K562 (cell line): ENCODE measurements around the gene ARL6IP4. TPM values are rescaled to one million over a fixed set of nuclear protein-coding genes. Genes with fewer than 3 reads are reported as not detected.

Source experiments
- ATAC-seq: fragments of 200-7000 bp; cut with Tn5 transposase; 3 replicates; pipeline ENCODE4 v1.9.1; 2020; ENCODE audit warnings: moderate library complexity
- Bru-seq: library from RNA; stranded (reverse); fragments of 400-500 nt; gene quantifications from one replicate; lab custom pipeline; 2021; lab: Mats Ljungman, UMichigan
- BruChase-seq, 2 experiments: library from RNA; stranded (reverse); fragments of 400-500 nt; gene quantifications; one replicate each; lab custom pipeline; 2021; lab: Mats Ljungman, UMichigan
- BruUV-seq: library from RNA; stranded (reverse); fragments of 400-500 nt; replicated peaks from 2 replicates; lab custom pipeline; 2021; lab: Mats Ljungman, UMichigan
- CTCF ChIA-PET: fragments of 300-600 bp; formaldehyde crosslinking; extraction: SDS; loops from one replicate; lab custom pipeline; 2021; ENCODE audit warnings: low intra/inter-chr PET ratio; lab: Yijun Ruan, JAX
- POLR2A ChIA-PET: fragments of 300-600, 350-650 bp; sonication (Branson Sonifier 250); formaldehyde crosslinking; extraction: SDS; loops from one replicate; lab custom pipeline; 2021; ENCODE audit warnings: antibody characterized with exemption, inconsistent platforms; lab: Yijun Ruan, JAX
- DNase-seq, 4 experiments: peaks; one replicate each; pipeline versions ENCODE4 v3.0.0 to v3.0.0-alpha.2; 2011 to 2018; ENCODE audit warnings: low spot score in 3 of 4, mixed read lengths in 3 of 4; ENCODE audit errors: extremely low read depth in 1 of 4
- FAIRE-seq: peaks from 2 replicates; lab custom pipeline; 2011; peaks lifted over from hg19 to GRCh38; lab: Jason Lieb, UNC
- H2AFZ ChIP-seq: 2 replicates; pipeline ENCODE4 v1.6.0; 2011; ENCODE audit warnings: low read depth, low read length, control low read depth, inconsistent platforms
- H3K27ac ChIP-seq: fragments of 200-600 bp; 3 replicates; pipeline ENCODE4 v1.8.0; 2011; ENCODE audit warnings: low read depth, mild to moderate bottlenecking, control low read depth, inconsistent platforms, low read length, moderate library complexity, mixed read lengths; ENCODE audit errors: extremely low read depth
- H3K27me3 ChIP-seq, 2 experiments: fragments of 300-600 bp in 1 of 2; 2 replicates in 1 of 2; 3 replicates in 1 of 2; pipeline versions ENCODE4 v1.6.0 to v1.8.0; 2011; ENCODE audit warnings: inconsistent platforms in 2 of 2, low read length in 2 of 2, mild to moderate bottlenecking in 1 of 2, mixed read lengths in 1 of 2, moderate library complexity in 1 of 2; ENCODE audit not compliant: control insufficient read depth in 2 of 2, insufficient read depth in 2 of 2
- H3K36me3 ChIP-seq: fragments of 300-600 bp; 3 replicates; pipeline ENCODE4 v1.8.0; 2011; ENCODE audit warnings: mild to moderate bottlenecking, low read length, inconsistent platforms; ENCODE audit not compliant: control insufficient read depth, insufficient read depth
- H3K4me1 ChIP-seq, 2 experiments: fragments of 200-600 bp in 1 of 2; replicated peaks in 1 of 2; 2 replicates in 1 of 2; 3 replicates in 1 of 2; pipeline versions ENCODE4 v1.5.1 to v1.8.0; 2011; ENCODE audit warnings: inconsistent platforms in 2 of 2, low read length in 2 of 2, mild to moderate bottlenecking in 1 of 2, mixed read lengths in 1 of 2, moderate library complexity in 1 of 2; ENCODE audit not compliant: control insufficient read depth in 2 of 2, insufficient read depth in 2 of 2
- H3K4me2 ChIP-seq: 2 replicates; pipeline ENCODE4 v1.6.1; 2011; ENCODE audit warnings: low read length, control low read depth, inconsistent platforms, mixed read lengths; ENCODE audit not compliant: insufficient read depth
- H3K4me3 ChIP-seq: fragments of 200-600 bp; sonication (generic), shearing (Covaris generic); 2 replicates; pipeline ENCODE4 v1.5.1; 2016; ENCODE audit warnings: control low read depth, inconsistent platforms
- H3K79me2 ChIP-seq: fragments of 200-600 bp; 3 replicates; pipeline ENCODE4 v1.8.0; 2011; ENCODE audit warnings: low read length, inconsistent platforms; ENCODE audit not compliant: control insufficient read depth, insufficient read depth
- H3K9ac ChIP-seq, 2 experiments: 2 replicates each; pipeline versions ENCODE4 v1.6.0 to v1.6.1; 2011; ENCODE audit warnings: low read depth in 2 of 2, low read length in 2 of 2, control low read depth in 1 of 2, inconsistent platforms in 1 of 2, mild to moderate bottlenecking in 1 of 2, mixed read lengths in 1 of 2; ENCODE audit not compliant: insufficient read depth in 1 of 2
- H3K9me1 ChIP-seq: one replicate; pipeline ENCODE4 v1.6.0; 2011; ENCODE audit warnings: inconsistent platforms, mild to moderate bottlenecking, low read length, moderate library complexity; ENCODE audit not compliant: control insufficient read depth, insufficient read depth
- H3K9me3 ChIP-seq: replicated peaks from 2 replicates; pipeline ENCODE4 v1.5.1; 2011; ENCODE audit warnings: low read depth, low read length, inconsistent platforms; ENCODE audit not compliant: control insufficient read depth, insufficient read depth
- H4K20me1 ChIP-seq: replicated peaks from 2 replicates; pipeline ENCODE4 v1.6.1; 2011; ENCODE audit warnings: low read length, inconsistent platforms, mixed read lengths; ENCODE audit not compliant: control insufficient read depth, insufficient read depth
- BRD4 ChIP-seq: fragments of 200-600 bp; sonication (generic); IDR thresholded peaks from 2 replicates; pipeline ENCODE4 v1.6.1; 2017; ENCODE audit warnings: inconsistent platforms
- ELF2 ChIP-seq: fragments of 250-450 bp; sonication (Bioruptor Pico); IDR thresholded peaks from 2 replicates; pipeline ENCODE4 v1.5.0; 2021; ENCODE audit warnings: mild to moderate bottlenecking
- ELF4 ChIP-seq: fragments of 450-650 bp; formaldehyde crosslinking; IDR thresholded peaks from 2 replicates; pipeline ENCODE4 v1.4.0; 2022; ENCODE audit warnings: missing genetic modification characterization
- HCFC1 ChIP-seq: IDR thresholded peaks from 2 replicates; pipeline ENCODE4 v1.6.1; 2012; ENCODE audit warnings: low read depth, low read length, improper control_type of control experiment
- NFE2L1 ChIP-seq: fragments of 450-650 bp; IDR thresholded peaks from 2 replicates; pipeline ENCODE4 v1.6.1; 2016; ENCODE audit warnings: missing genetic modification characterization, low read depth, mild to moderate bottlenecking, missing compliant biosample characterization, moderate library complexity, borderline replicate concordance
- NRF1 ChIP-seq, 2 experiments: fragments of 450-650 bp; IDR thresholded peaks in 1 of 2; conservative IDR thresholded peaks in 1 of 2; 2 replicates each; pipeline ENCODE4 v1.6.1; 2014; ENCODE audit warnings: mild to moderate bottlenecking in 2 of 2
- NUFIP1 ChIP-seq: fragments of 450-650 bp; IDR thresholded peaks from 2 replicates; pipeline ENCODE4 v1.6.1; 2018; ENCODE audit not compliant: partially characterized antibody
- RFX1 ChIP-seq: fragments of 450-650 bp; IDR thresholded peaks from 2 replicates; pipeline ENCODE4 v1.6.1; 2016; ENCODE audit warnings: mild to moderate bottlenecking, moderate library complexity
- RUNX1 ChIP-seq: sonication (generic); IDR thresholded peaks from 2 replicates; pipeline ENCODE4 v1.6.1; 2016; ENCODE audit warnings: antibody characterized with exemption, low read depth
- SIN3A ChIP-seq, 2 experiments: fragments of 150-350 bp in 1 of 2; IDR thresholded peaks; 2 replicates each; pipeline ENCODE4 v1.6.1; 2011 to 2016; ENCODE audit warnings: borderline replicate concordance in 2 of 2, low read depth in 2 of 2, low read length in 2 of 2, mild to moderate bottlenecking in 2 of 2, moderate library complexity in 2 of 2; ENCODE audit not compliant: control insufficient read depth in 1 of 2
- SMAD2 ChIP-seq: fragments of 150-350 bp; IDR thresholded peaks from 2 replicates; pipeline ENCODE4 v1.6.1; 2014; ENCODE audit warnings: low read depth, mild to moderate bottlenecking, low read length
- SNRNP70 ChIP-seq: fragments of 200-400 bp; formaldehyde crosslinking; optimal IDR thresholded peaks from 2 replicates; pipeline ENCODE3; 2017; ENCODE audit warnings: low read depth, low read length
- WGBS: fragments of 100-300 bp; shearing (Covaris generic); methylation state at CpG from one replicate; pipeline ENCODE4 v1.1.6; 2016; ENCODE audit warnings: low coverage, mixed read lengths; ENCODE audit not compliant: insufficient coverage; ENCODE audit errors: missing lambda C conversion rate; 5-methylcytosine and 5-hydroxymethylcytosine counted together
- in situ Hi-C: fragments of 300-500 bp; cut with MboI; formaldehyde crosslinking; loops from 4 replicates; pipeline ENCODE4 v1.15.0; 2018; ENCODE audit warnings: inconsistent platforms, mixed read lengths
- intact Hi-C: fragments of 100-400 bp; cut with micrococcal nuclease; formaldehyde crosslinking; loops from 2 replicates; pipeline ENCODE4 v1.14.2; 2022
- long read RNA-seq, 3 experiments: library from polyadenylated mRNA in 2 of 3; library from RNA in 1 of 3; unstranded in 2 of 3; stranded (forward) in 1 of 3; transcript quantifications; one replicate each; pipeline ENCODE4 v2.0.0, GENCODE V29; 2019 to 2022
- polyA minus RNA-seq, 3 experiments: library from RNA; depleted of rRNA, polyadenylated mRNA; stranded (reverse); fragments of >200 nt; gene quantifications; 2 replicates each; pipeline ENCODE4 v1.2.3, GENCODE V29; 2011
- polyA plus RNA-seq, 8 experiments: library from polyadenylated mRNA; depleted of rRNA in 4 of 8; stranded (reverse) in 5 of 8; unstranded in 3 of 8; fragments of >200 nt; fragmentation: Nextera tagmentation in 2 of 8; fragmentation: Illumina TruSeq in 1 of 8; extraction: Ambion mirVana in 2 of 8; extraction: Trizol in 1 of 8; gene quantifications; 2 replicates each; pipeline versions ENCODE4 v1.2.1 to v1.2.3, GENCODE V29; 2011 to 2014; ENCODE audit warnings: inconsistent platforms in 1 of 8, missing spikeins in 1 of 8
- total RNA-seq, 7 experiments: library from RNA; depleted of rRNA in 6 of 7; stranded (reverse); fragments of >200 nt in 6 of 7; fragmentation: Illumina TruSeq in 2 of 7; extraction: Trizol in 2 of 7; gene quantifications; 2 replicates each; pipeline versions ENCODE4 v1.2.1 to v1.2.3, GENCODE V29; 2011 to 2021; ENCODE audit warnings: low replicate concordance in 1 of 7
- TF ChIP-seq, protein P1 (sequence below): sonication (generic); formaldehyde crosslinking; IDR thresholded peaks from 2 replicates; pipeline ENCODE4 v1.8.0; 2022; ENCODE audit warnings: missing genetic modification reagents, mild to moderate bottlenecking, moderate library complexity, borderline replicate concordance

The ARL6IP4 gene
- 69.3 and 160 TPM in 2 replicates for total RNA-seq (2011; cell fraction: chromatin; rRNA removed; ENCODE audit: low replicate concordance)
- 133 and 147 TPM in 2 replicates for total RNA-seq (2011; cell fraction: nucleolus; rRNA removed)
- 86.5 and 106 TPM in 2 replicates for total RNA-seq (2011; cell fraction: nucleoplasm; rRNA removed)
- 224 and 280 TPM in 2 replicates for total RNA-seq (2014; rRNA removed)
- total RNA-seq (2014; rRNA removed; fragmentation: Illumina TruSeq; extraction: Trizol) = 78.1 and 91.2 TPM in 2 replicates
- 171 and 180 TPM in 2 replicates for total RNA-seq (2015; rRNA removed; fragmentation: Illumina TruSeq; extraction: Trizol)
- total RNA-seq (2021) = 164 and 167 TPM in 2 replicates
- 128 and 132 TPM in 2 replicates for polyA plus RNA-seq (2011; rRNA removed)
- 110 and 136 TPM in 2 replicates for polyA plus RNA-seq (2011; cell fraction: cytosol; rRNA removed)
- polyA plus RNA-seq (2011; cell fraction: nucleus; rRNA removed) = 328 and 373 TPM in 2 replicates
- 163 and 245 TPM in 2 replicates for polyA plus RNA-seq (2012)
- polyA plus RNA-seq (2014; fragmentation: Illumina TruSeq; extraction: Trizol) = 151 and 170 TPM in 2 replicates
- 1 to 10 TPM; 2.4 to 4.8 TPM for polyA plus RNA-seq (2014; fragmentation: Nextera tagmentation; extraction: Ambion mirVana)
- polyA plus RNA-seq (2014; rRNA removed) = 242 and 255 TPM in 2 replicates
- 33.8 and 41.5 TPM in 2 replicates for polyA minus RNA-seq (2011; rRNA and poly(A)+ RNA removed)
- 34.7 and 36.8 TPM in 2 replicates for polyA minus RNA-seq (2011; cell fraction: cytosol; rRNA and poly(A)+ RNA removed)
- 21.8 and 31.0 TPM in 2 replicates for polyA minus RNA-seq (2011; cell fraction: nucleus; rRNA and poly(A)+ RNA removed)
- percentile 71 among the genes with signal in this experiment for Bru-seq, nascent RNA
- BruChase-seq, experiment 1, labeled RNA remaining after a 2-hour chase = percentile 63 among the genes with signal in this experiment
- BruChase-seq, experiment 2, labeled RNA remaining after a 6-hour chase = percentile 50 among the genes with signal in this experiment
- long read RNA-seq, experiment 1, transcript ARL6IP4-208 (6 exons, 796 nt) = minor isoform, 19 of 277 reads
- long read RNA-seq, experiment 1, transcript ARL6IP4-214 (5 exons, 1,273 nt) = minor isoform, 18 of 277 reads
- long read RNA-seq, experiment 1, transcript ARL6IP4-210 (6 exons, 1,491 nt) = minor isoform, 33 of 277 reads
- long read RNA-seq, experiment 1, transcript ARL6IP4-220 (6 exons, 1,591 nt) = major isoform, 37 of 277 reads
- long read RNA-seq, experiment 1, partial matches to known transcripts = 83 of 277 reads
- long read RNA-seq, experiment 1, other reads (novel, unspliced or antisense) = 66 of 277 reads
- long read RNA-seq, experiment 2, transcript ARL6IP4-214 (5 exons, 1,273 nt) = minor isoform, 13 of 213 reads
- long read RNA-seq, experiment 2, transcript ARL6IP4-220 (6 exons, 1,591 nt) = minor isoform, 17 of 213 reads
- long read RNA-seq, experiment 2, transcript ARL6IP4-210 (6 exons, 1,491 nt) = major isoform, 22 of 213 reads
- long read RNA-seq, experiment 2, transcript ARL6IP4-208 (6 exons, 796 nt) = minor isoform, 11 of 213 reads
- long read RNA-seq, experiment 2, partial matches to known transcripts = 100 of 213 reads
- long read RNA-seq, experiment 2, other reads (novel, unspliced or antisense) = 37 of 213 reads
- long read RNA-seq, experiment 3, transcript ARL6IP4-214 (5 exons, 1,273 nt) = minor isoform, 8 of 138 reads
- long read RNA-seq, experiment 3, transcript ARL6IP4-201 (6 exons, 1,644 nt) = minor isoform, 10 of 138 reads
- long read RNA-seq, experiment 3, transcript ARL6IP4-210 (6 exons, 1,491 nt) = minor isoform, 20 of 138 reads
- long read RNA-seq, experiment 3, transcript ARL6IP4-220 (6 exons, 1,591 nt) = major isoform, 27 of 138 reads
- long read RNA-seq, experiment 3, partial matches to known transcripts = 22 of 138 reads
- long read RNA-seq, experiment 3, other reads (novel, unspliced or antisense) = 44 of 138 reads

DNA sequence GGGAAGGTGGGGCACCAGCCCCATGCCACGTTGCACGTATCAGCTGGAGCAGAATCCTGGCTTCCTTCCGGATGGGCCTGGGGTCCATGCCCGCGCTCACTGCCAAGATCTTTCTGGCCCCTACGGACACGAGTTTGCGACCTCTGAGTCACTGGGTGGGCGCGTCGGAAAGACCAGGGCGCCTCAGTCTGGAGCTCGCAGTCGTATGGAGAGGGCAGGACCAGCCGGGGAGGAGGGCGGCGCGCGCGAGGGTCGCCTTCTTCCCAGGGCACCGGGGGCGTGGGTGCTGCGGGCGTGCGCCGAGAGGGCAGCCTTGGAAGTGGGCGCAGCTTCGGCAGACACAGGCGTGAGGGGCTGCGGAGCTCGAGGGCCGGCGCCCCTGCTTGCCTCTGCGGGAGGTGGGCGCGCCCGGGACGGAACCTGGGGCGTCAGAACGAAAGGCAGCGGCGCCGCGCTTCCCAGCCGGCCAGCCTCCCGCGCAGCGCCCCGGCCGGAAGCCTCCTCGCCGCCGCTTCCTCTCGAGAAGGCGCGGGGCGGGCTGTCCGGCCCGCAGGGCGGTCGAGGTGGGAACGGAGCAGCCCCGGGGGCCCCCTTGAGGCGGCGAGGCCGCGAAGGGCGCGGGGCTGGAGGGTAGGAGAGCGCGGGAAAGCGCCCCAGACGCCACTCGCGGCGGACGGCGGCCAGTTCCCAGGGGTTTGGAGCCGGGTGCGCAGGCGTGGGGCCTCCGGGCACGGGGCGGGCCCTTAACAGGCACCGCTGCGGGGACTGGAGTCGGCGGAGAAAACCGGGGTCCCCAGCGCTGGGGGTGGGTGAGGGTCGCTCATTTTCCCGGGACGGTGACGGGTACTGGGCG is at the start of gene ARL6IP4:
ARL6IP4 (plus strand) TSS at position 499 of the 853 bp plus-strand sequence. CDS start 459 bp downstream, outside the sequence.
- FAIRE-seq (no peak), ATAC-seq (peak; percentile 80), DNase-seq (peak; percentile 75 to 90 (median 88))
- Histone ChIP-seq H2AFZ (peak within 1 kb of the TSS; percentile 88), H3K27me3 (no peaks in the 10 kb centered on the region), H3K4me2 (peak within 1 kb of the TSS; percentile 80), H4K20me1 (peaks cover 5% of the 10 kb centered on the region; the same call in 1 of the 2 replicates), H3K4me1 (peaks cover 43 to 89% of the 10 kb centered on the region in 2 experiments), H3K27ac (peak within 1 kb of the TSS; percentile 84), H3K36me3 (peaks cover 58% of the 10 kb centered on the region), H3K4me3 (peak within 1 kb of the TSS; percentile 88), H3K9ac (peak within 1 kb of the TSS; percentile 89 to 99), H3K9me3 (no peaks in the 10 kb centered on the region), H3K79me2 (peaks cover 54% of the 10 kb centered on the region), H3K9me1 (no peaks in the 10 kb centered on the region)
- CTCF ChIA-PET = no interaction called here
- TSS peak; percentile 45 for BruUV-seq
- POLR2A ChIA-PET = interaction anchor here (0.9 kb wide), 1 partner anchor 138 kb away, joined by 3 read pairs; no protein-coding TSS in a partner anchor
- WGBS = under 1% methylated on average over 82 of the region's 96 CpGs
- intact Hi-C loops = loop anchor here (5.0 to 10.0 kb wide), 2 partner anchors 52 to 164 kb away; no protein-coding TSS in a partner anchor
- in situ Hi-C loops = no loop called here
- no peak for TF ChIP-seq NFE2L1 (tag)
- no peak for TF ChIP-seq RFX1
- no peak; the same call in 1 of the 2 replicates for TF ChIP-seq ELF4
- peak in 1 of 2 experiments; percentile 75; a peak in 2 of 4 replicates for TF ChIP-seq SIN3A (IDR thresholded peaks at IDR 0.05; ENCODE audit: borderline replicate concordance in 2 of 2, control insufficient read depth in 1 of 2, low read depth in 2 of 2, low read length in 2 of 2)
- TF ChIP-seq HCFC1 = peak; percentile 76
- no peak for TF ChIP-seq NUFIP1
- TF ChIP-seq SMAD2 = no peak
- 0 out of 2 replicates have a peak, but pooled peaks have one; percentile 48 for TF ChIP-seq ELF2 (CRISPR knock-in tag)
- no peak for TF ChIP-seq SNRNP70
- TF ChIP-seq BRD4 = 0 out of 2 replicates have a peak, but pooled peaks have one; percentile 37
- 0 out of 2 replicates have a peak, but pooled peaks have one; percentile 68 for TF ChIP-seq RUNX1
- TF ChIP-seq NRF1 (conservative IDR thresholded peaks at IDR 0.05 in 1 of 2, IDR thresholded peaks at IDR 0.05 in 1 of 2) = peak; percentile 90 to 92
- TF ChIP-seq, protein P1, sequence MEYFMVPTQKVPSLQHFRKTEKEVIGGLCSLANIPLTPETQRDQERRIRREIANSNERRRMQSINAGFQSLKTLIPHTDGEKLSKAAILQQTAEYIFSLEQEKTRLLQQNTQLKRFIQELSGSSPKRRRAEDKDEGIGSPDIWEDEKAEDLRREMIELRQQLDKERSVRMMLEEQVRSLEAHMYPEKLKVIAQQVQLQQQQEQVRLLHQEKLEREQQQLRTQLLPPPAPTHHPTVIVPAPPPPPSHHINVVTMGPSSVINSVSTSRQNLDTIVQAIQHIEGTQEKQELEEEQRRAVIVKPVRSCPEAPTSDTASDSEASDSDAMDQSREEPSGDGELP (CRISPR knock-in tag) = 0 out of 2 replicates have a peak, but pooled peaks have one; percentile 67
